GM12891 (cell line): ENCODE results near the gene SPRR3.

Source experiments
- DNase-seq: peaks from one replicate; pipeline ENCODE4 v3.0.0; 2011; ENCODE audit warnings: low spot score; ENCODE audit not compliant: insufficient read length
- FAIRE-seq: peaks from 2 replicates; lab custom pipeline; 2011; peaks lifted over from hg19 to GRCh38; lab: Jason Lieb, UNC
- PAX5 ChIP-seq: IDR thresholded peaks from 2 replicates; pipeline ENCODE4 v1.6.1; 2011; ENCODE audit warnings: low read length, moderate library complexity, mild to moderate bottlenecking; ENCODE audit not compliant: insufficient read depth, severe bottlenecking
- POLR2A ChIP-seq: IDR thresholded peaks from 2 replicates; pipeline ENCODE4 v1.6.1; 2011; ENCODE audit warnings: low read depth, low read length, control low read depth
- POLR2AphosphoS5 ChIP-seq: IDR thresholded peaks from 2 replicates; pipeline ENCODE4 v1.6.1; 2011; ENCODE audit warnings: low read depth, low read length, control low read depth
- POU2F2 ChIP-seq: IDR thresholded peaks from 2 replicates; pipeline ENCODE4 v1.6.1; 2011; ENCODE audit warnings: low read depth, mild to moderate bottlenecking, control low read depth, low read length, moderate library complexity
- SPI1 ChIP-seq: IDR thresholded peaks from 2 replicates; pipeline ENCODE4 v1.6.1; 2011; ENCODE audit warnings: low read depth, low read length, control low read depth
- TAF1 ChIP-seq: IDR thresholded peaks from 2 replicates; pipeline ENCODE4 v1.6.1; 2011; ENCODE audit warnings: low read depth, low read length, control low read depth

Gene SPRR3

DNA sequence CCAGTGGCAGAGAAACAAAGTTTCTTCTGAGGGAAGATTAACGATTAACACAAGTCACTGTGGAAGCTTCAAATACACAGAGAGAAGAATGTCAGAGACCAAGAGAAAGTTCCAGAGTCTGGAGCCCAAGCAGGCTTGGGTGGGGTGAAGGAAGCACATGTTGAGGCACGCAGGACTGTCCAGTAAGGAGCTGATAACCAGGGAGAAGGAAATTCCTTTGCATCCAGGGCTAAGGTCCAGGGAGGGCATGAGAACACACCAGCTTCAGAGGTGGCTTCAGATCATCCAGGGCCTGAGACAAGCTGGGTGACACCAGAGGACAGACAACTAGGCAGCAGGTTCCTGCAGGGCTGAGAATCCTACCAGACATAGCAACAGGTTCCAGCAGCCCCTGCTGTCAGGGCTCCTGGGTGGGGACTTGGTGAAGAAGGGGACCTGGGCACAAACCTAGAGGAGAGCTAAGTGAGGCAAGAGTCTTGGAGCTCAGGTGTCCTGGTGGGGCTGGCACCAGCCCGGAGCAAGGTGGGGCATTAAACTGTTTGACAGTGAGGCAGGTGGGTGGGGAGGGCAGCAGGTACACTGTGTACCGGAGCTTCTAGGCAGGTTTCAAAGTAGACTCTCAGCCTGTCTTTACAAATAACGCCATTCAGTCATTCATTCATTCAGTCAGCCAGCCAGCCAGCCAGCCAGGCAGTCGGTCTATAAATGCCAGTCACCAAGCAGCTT is 20.2 kb upstream of the SPRR3 start:
- no peak for FAIRE-seq
- TF ChIP-seq POU2F2: no peak
- TF ChIP-seq PAX5: no peak
- no peak for TF ChIP-seq TAF1
- no peak for TF ChIP-seq SPI1
- TF ChIP-seq POLR2A: no peak
- no peak for TF ChIP-seq POLR2AphosphoS5
- no peak for DNase-seq

- DNase-seq: no peak
- no peak for FAIRE-seq
Observed at GRCh38 chr1:152982076-152982475, 19.5 kb upstream of the SPRR3 start.

GRCh38 chr1:152983234-152983633 is 18.3 kb upstream of the SPRR3 start:
- FAIRE-seq (no peak), DNase-seq (no peak)
- TF ChIP-seq SPI1 (no peak), POLR2A (no peak), POLR2AphosphoS5 (no peak), TAF1 (no peak), PAX5 (no peak), POU2F2 (no peak)

More at GRCh38 chr1:152982076-152982475, 19.5 kb upstream of the SPRR3 start:
- TF ChIP-seq SPI1 (no peak), POLR2AphosphoS5 (no peak), TAF1 (no peak)

DNA sequence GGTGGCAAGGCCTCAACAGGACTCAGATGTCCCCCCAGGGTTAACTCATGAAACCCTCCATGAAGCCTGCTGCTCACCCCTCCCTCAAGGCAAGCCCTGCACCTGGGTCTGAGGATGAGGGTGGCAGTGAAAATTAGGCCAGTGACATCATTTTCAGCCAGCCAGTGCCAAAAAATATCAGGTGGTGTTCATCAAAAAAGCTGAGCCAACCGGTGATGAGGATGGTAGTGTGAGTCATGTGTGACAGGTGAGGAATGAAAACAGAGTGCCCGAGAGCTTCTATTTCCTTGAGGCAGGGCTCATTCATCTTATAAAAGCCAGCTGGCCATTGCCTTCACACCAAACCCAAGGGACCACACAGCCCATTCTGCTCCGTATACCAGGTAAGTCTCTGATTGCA is 17.8 kb upstream of the SPRR3 start, which contains the start of gene SPRR1A:
TSS of gene SPRR1A (plus strand) at position 339 of the 400 bp plus-strand sequence. CDS start 1,150 bp downstream, outside the sequence.
- DNase-seq (no peak), FAIRE-seq (no peak)
- no peak for TF ChIP-seq PAX5
- no peak for TF ChIP-seq POU2F2
- no peak for TF ChIP-seq SPI1
- no peak for TF ChIP-seq POLR2A
- TF ChIP-seq TAF1: no peak
- TF ChIP-seq POLR2AphosphoS5: no peak

DNA sequence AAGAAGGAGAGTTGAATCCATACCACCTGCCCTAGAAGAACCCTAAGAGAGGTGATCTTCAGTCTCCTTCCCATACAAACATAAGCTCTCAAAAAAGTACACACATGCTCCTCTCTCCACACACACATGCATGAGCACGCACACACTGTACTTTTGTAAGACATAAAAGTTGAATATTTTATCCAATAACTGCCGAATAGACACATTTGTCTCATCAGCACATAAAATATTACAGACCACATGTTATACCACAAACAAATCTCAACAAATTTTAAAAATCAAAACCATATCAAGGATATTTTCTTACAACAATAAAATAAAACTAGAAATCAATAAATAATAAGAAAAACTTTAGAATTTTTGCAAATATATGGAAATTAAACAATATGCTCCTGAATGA is 15.0 kb upstream of the SPRR3 start:
- no peak for FAIRE-seq
- no peak for DNase-seq

GRCh38 chr1:152993186-152993585 is 8.4 kb upstream of the SPRR3 start:
- DNase-seq (no peak), FAIRE-seq (no peak)
- TF ChIP-seq TAF1 (no peak), POLR2A (no peak), PAX5 (no peak), POLR2AphosphoS5 (no peak), POU2F2 (no peak), SPI1 (no peak)

More for the DNA sequence above, 15.0 kb upstream of the SPRR3 start:
- no peak for TF ChIP-seq POLR2A
- no peak for TF ChIP-seq PAX5
- no peak for TF ChIP-seq POU2F2
- TF ChIP-seq SPI1: no peak
- no peak for TF ChIP-seq TAF1
- TF ChIP-seq POLR2AphosphoS5: no peak

GRCh38 chr1:152995842-152996241 is 5.7 kb upstream of the SPRR3 start:
- TF ChIP-seq POLR2A: no peak
- TF ChIP-seq PAX5: no peak
- TF ChIP-seq POLR2AphosphoS5: no peak
- TF ChIP-seq TAF1: no peak
- no peak for TF ChIP-seq SPI1
- no peak for TF ChIP-seq POU2F2
- FAIRE-seq: no peak

DNA sequence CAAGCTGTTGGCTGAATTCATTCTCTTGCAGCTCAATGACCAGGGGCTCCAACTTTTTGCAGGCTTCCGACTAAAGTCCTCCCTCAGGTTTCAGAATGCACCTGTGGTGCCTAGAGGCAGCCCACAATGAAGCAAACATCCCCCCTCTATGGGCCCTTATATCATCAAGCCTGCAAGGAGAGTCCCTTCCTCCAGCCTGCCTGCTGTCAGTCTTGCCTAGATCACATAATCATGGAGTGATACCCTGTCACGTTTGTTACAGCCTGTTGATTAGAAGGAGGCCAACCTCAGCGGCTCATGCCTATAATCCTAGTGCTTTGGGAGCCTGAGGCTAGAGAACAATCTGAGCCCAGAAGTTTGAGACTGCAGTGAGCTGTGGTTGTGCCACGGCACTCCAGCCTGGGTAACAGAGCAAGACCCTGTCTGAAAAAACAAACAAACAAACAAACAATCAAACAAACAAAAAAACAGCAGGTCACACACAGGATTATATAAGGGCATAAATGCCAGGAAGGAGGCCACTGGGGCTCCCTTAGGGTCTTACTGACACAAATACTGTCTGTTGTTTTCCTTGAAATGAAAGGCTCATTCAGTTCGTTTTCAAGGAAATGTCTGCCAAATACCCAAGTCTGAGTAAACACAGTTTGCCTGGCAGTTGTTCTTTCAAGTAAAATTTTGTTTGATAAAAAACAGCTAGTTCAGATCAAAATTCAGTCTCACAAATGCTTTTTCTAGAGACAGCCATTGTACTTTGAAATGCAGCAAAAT is 4.7 kb upstream of the SPRR3 start:
- no peak for TF ChIP-seq POLR2A
- TF ChIP-seq POLR2AphosphoS5: no peak
- no peak for TF ChIP-seq SPI1
- no peak for TF ChIP-seq POU2F2
- no peak for TF ChIP-seq PAX5
- no peak for TF ChIP-seq TAF1
- DNase-seq: no peak
- FAIRE-seq: no peak

More at GRCh38 chr1:152995842-152996241, 5.7 kb upstream of the SPRR3 start:
- DNase-seq: no peak

GRCh38 chr1:152997901-152998300 is 3.6 kb upstream of the SPRR3 start:
- DNase-seq: no peak
- FAIRE-seq: no peak
- TF ChIP-seq SPI1 (no peak), POU2F2 (no peak), TAF1 (no peak), POLR2A (no peak)

- no peak for DNase-seq
- TF ChIP-seq SPI1 (no peak), POU2F2 (no peak), PAX5 (no peak), POLR2AphosphoS5 (no peak), POLR2A (no peak), TAF1 (no peak)
- no peak for FAIRE-seq
Observed at GRCh38 chr1:152998476-152998875, 3.1 kb upstream of the SPRR3 start.
